Cardiac muscle cell (in vitro differentiated cells and primary cell): Measurements from ENCODE around the gene RANBP3. TPM values are rescaled to one million over a fixed set of nuclear protein-coding genes. Genes with fewer than 3 reads are reported as not detected.

Source experiments
- DNase-seq, 2 donors: peaks; one replicate each; pipeline versions ENCODE4 v3.0.0 to v3.0.0-alpha.2; 2010 to 2017; ENCODE audit warnings: low read depth in 1 of 2, low spot score in 1 of 2
- H3K27ac ChIP-seq: fragments of 200-600 bp; sonication (generic); 2 replicates; pipeline ENCODE4 v1.5.1; 2016
- H3K27me3 ChIP-seq: fragments of 200-600 bp; sonication (generic); 2 replicates; pipeline ENCODE4 v1.6.0; 2016; ENCODE audit warnings: control low read depth
- H3K36me3 ChIP-seq: fragments of 200-600 bp; sonication (generic); 2 replicates; pipeline ENCODE4 v1.5.1; 2016; ENCODE audit warnings: control low read depth
- H3K4me1 ChIP-seq: fragments of 200-600 bp; sonication (generic); 2 replicates; pipeline ENCODE4 v1.8.1; 2017; ENCODE audit warnings: low read depth, mild to moderate bottlenecking, mixed run types
- H3K4me3 ChIP-seq: fragments of 200-600 bp; sonication (generic); 2 replicates; pipeline ENCODE4 v1.5.1; 2016; ENCODE audit warnings: mild to moderate bottlenecking
- H3K9me3 ChIP-seq: fragments of 200-600 bp; sonication (generic); 2 replicates; pipeline ENCODE4 v1.5.1; 2017; ENCODE audit warnings: low read depth, mild to moderate bottlenecking, control low read depth
- CTCF ChIP-seq: IDR thresholded peaks from 2 replicates; pipeline ENCODE4 v1.5.1; 2012; ENCODE audit warnings: low read depth, mild to moderate bottlenecking, low read length
- polyA plus RNA-seq: library from polyadenylated mRNA; unstranded; fragments of >200 nt; fragmentation: Nextera tagmentation; extraction: Ambion mirVana; gene quantifications from 2 replicates; pipeline ENCODE4 v1.2.1, GENCODE V29; 2016
- total RNA-seq: library from RNA; depleted of rRNA; stranded (reverse); fragments of >200 nt; gene quantifications from 2 replicates; pipeline ENCODE4 v1.2.3, GENCODE V29; 2016

Gene RANBP3
- total and polyA plus RNA-seq, 2 experiments from 2014 or later: 17.7 to 108 TPM

DNA sequence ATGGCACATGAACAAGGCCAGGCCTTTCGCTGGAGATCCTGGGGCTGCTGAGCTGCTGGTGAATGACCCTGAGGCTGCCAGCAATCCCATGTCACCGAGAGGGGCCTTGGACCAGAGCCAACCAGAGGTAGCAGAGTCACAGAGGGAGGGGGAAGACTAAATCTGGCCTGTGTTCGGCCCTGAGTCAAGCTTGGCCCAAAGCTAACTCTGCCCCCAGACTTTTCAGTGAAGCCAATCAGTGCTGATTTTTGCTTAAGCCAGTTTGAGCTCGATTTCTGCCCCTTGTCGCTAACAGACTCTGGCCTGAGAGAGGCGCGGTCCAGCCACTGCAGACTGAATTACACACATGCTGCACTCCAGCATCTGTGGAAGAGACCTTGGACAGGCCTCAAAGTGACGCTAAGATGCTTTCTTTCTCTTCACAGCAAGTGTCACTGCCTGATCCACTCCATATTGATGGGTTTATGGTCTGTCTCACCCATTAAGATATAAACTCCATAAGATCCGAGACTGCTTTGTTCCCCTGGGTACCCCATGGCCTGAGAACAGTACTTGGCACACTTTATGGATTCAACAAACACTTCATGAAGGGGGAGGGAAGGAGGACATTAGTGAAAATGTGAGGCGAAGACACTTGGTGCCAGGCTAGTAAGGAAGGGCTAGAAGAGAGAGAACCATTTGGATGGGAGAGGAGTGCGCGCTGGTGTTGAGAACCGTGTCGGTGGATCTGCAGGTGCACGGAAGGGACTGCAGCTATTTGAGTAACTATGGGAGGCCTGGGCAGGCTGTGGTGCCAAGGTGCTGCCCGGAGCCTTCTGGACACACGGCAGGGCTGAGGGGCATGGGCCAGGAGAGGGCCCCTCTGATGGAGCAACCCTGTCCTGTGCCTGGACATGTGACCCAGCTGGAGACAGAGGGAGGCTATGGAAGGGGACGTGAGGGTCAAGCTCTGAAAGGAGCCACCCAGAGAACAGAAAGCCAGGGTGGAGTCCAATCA lies 17.6 kb downstream of the RANBP3 start:
- no peaks in the 10 kb centered on the region for H3K9me3 ChIP-seq
- DNase-seq: peak in 1 of 2 donors; percentile 89
- H3K27ac ChIP-seq: peak overlapping the region; percentile 82
- TF ChIP-seq CTCF: no peak
- H3K36me3 ChIP-seq: no peaks in the 10 kb centered on the region
- peaks cover 76% of the 10 kb centered on the region for H3K4me1 ChIP-seq
- no peaks in the 10 kb centered on the region for H3K27me3 ChIP-seq
- H3K4me3 ChIP-seq: no peak overlapping the region

- H3K4me3 ChIP-seq: no peak overlapping the region
- H3K27me3 ChIP-seq: no peaks in the 10 kb centered on the region
- peak overlapping the region; percentile 82 for H3K27ac ChIP-seq
- H3K4me1 ChIP-seq: peaks cover 74% of the 10 kb centered on the region
- no peak for TF ChIP-seq CTCF
- H3K9me3 ChIP-seq: no peaks in the 10 kb centered on the region
- no peaks in the 10 kb centered on the region for H3K36me3 ChIP-seq
- DNase-seq: no peak
Measured at GRCh38 chr19:5959260-5960004, 18.5 kb downstream of the RANBP3 start.

GRCh38 chr19:5958851-5959122 lies 19.2 kb downstream of the RANBP3 start:
- no peak for TF ChIP-seq CTCF
- no peaks in the 10 kb centered on the region for H3K9me3 ChIP-seq
- H3K27ac ChIP-seq: peak overlapping the region; percentile 82
- H3K4me1 ChIP-seq: peaks cover 80% of the 10 kb centered on the region
- H3K4me3 ChIP-seq: no peak overlapping the region
- H3K36me3 ChIP-seq: no peaks in the 10 kb centered on the region
- no peak for DNase-seq
- H3K27me3 ChIP-seq: no peaks in the 10 kb centered on the region

DNA sequence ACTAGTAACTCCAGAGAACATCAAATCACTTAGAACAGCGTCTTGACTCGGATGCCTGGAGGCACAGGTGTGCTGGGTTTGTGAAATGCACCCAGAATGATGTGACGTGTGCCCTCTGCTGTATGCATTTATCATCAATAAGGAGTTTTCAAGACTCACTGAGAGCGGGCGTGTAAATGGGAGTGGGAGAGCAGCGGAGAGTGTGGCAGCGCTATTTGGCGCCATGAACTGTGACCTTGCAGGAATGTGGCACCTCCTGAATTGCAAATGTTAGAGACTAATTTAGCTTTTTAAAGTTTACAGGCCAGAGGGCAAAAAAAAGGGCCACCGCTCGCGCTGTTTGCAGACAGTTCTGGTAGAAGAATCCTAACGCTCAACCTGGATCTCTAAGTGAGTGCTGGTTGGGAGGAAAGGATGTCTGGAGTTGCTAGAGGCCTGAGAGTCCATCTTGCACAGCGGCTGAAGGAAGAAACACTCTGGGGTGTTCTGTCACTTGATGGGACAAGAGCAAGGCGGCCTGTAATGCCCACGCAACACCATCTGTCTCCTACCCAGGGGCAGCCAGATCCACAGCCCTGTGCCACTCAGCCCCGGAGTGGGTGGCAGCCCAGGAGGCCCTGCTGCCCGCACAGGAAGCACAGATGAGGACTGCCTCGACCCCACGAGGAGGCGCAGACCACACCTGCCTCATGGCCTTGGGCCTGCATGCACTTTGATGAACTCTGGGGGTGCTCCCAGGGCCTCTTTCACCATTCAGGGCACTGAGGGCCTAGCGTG lies 19.7 kb downstream of the RANBP3 start:
- peaks cover 86% of the 10 kb centered on the region for H3K4me1 ChIP-seq
- no peak overlapping the region for H3K4me3 ChIP-seq

More for the DNA sequence above, 19.7 kb downstream of the RANBP3 start:
- Histone ChIP-seq H3K9me3 (no peaks in the 10 kb centered on the region), H3K27ac (peak overlapping the region; percentile 82), H3K27me3 (no peaks in the 10 kb centered on the region), H3K36me3 (no peaks in the 10 kb centered on the region)
- no peak for TF ChIP-seq CTCF
- no peak for DNase-seq
